Activated CD8-positive, alpha-beta memory T cell treated with anti-CD3 and anti-CD28 coated beads for 48 hours (primary cell): ENCODE measurements around the gene CD99L2.

Experiments used
- DNase-seq, 3 experiments: peaks; one replicate each; pipeline ENCODE4 v3.0.0-alpha.2; 2020; ENCODE audit warnings: low read depth in 2 of 3, low spot score in 2 of 3

CD99L2 gene

GRCh38 chrX:150806827-150807226 is 91.6 kb downstream of the CD99L2 start:
- no peak for DNase-seq

DNA sequence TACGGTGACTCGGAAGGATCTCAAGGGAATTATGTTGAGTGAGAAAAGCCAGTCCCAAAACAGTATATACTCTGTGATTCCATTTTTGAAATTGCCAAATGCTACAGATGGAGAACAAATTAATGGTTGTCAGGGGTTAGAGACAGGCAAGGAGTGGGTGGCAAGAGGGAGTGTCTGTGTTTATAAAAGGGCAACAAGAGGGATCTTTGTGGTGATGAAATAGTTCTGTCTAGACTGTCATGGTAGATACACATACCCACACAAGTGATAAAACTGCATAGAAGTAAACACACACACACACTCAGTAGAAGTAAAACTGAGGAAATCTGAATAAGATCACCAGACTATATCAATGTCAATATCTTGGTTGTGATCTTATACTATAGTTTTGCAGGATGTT is 92.7 kb downstream of the CD99L2 start:
- DNase-seq = no peak

DNA sequence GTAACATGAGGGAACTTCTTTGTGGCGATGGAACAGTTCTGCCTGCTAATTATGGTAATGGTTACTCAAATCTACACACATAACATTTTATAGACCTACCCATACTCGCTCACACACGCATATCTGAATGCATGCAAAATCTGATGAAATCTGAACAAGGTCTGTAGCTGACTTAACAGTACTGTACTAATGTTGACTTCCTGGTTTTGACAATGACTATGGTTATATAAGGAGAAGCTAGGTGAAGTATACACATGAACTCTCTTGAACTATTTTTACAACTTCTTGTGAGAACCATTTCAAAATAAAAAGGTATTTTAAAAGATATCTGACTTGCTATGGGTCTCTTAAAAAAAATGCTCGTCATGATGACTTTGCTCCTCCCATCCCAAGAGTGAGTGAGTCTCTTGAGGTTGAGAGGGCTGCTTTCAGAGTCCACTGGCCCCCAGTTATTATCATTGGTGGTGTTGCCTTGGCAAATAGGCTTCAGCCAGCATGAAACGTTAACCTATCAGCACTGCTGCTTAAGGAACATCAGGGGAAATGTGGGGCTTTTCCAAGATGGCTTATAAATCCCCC is 105.4 kb downstream of the CD99L2 start:
- no peak for DNase-seq

- DNase-seq = no peak
Measured at GRCh38 chrX:150790021-150790420, 108.4 kb downstream of the CD99L2 start.

DNA sequence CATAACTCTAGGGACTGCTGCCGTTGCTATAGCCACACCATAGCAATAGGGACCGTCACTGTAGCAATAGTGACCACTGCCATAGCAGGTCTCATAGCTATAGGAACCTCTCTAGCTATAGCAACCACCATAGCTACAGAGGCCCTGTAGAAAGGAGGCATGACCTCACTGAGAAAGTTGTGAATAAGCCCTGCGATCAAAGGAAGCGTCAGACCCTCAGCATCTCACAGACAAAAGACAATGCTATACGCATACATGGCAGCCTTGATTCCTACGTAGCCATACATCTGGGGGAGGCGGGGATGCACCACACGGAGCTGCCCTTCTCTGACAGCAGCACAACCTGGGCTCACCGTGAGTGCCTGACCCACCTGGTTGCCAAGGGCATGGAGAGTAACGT is 116.8 kb downstream of the CD99L2 start:
- no peak for DNase-seq

- no peak for DNase-seq
Measured at GRCh38 chrX:150779385-150779784, 119.1 kb downstream of the CD99L2 start.

GRCh38 chrX:150777328-150777992 is 121.0 kb downstream of the CD99L2 start:
- DNase-seq = no peak

GRCh38 chrX:150775569-150776350 is 122.7 kb downstream of the CD99L2 start:
- DNase-seq = no peak

GRCh38 chrX:150774798-150775568 is 123.5 kb downstream of the CD99L2 start:
- no peak for DNase-seq

GRCh38 chrX:150773634-150774033 is 124.8 kb downstream of the CD99L2 start:
- DNase-seq = no peak

DNA sequence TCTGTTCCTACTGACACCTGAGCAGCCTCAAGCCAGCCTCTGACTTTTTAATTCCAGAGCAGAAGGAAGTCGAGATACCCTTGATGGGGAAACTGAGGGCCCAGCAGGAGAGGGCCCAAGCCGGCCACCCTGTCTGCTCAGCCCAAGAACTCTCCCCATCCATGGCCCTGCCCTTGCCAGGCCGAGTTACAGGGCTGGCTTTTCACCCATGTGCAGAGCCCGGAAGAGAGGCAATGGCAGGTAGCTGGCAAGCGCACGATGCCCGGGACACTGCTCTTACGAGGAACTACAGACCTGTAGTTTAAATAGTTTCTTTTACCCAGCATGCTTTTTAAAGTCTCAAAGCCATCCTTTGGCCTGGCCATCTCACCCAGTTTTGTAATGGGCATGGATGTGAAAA is 125.4 kb downstream of the CD99L2 start:
- DNase-seq = no peak

DNA sequence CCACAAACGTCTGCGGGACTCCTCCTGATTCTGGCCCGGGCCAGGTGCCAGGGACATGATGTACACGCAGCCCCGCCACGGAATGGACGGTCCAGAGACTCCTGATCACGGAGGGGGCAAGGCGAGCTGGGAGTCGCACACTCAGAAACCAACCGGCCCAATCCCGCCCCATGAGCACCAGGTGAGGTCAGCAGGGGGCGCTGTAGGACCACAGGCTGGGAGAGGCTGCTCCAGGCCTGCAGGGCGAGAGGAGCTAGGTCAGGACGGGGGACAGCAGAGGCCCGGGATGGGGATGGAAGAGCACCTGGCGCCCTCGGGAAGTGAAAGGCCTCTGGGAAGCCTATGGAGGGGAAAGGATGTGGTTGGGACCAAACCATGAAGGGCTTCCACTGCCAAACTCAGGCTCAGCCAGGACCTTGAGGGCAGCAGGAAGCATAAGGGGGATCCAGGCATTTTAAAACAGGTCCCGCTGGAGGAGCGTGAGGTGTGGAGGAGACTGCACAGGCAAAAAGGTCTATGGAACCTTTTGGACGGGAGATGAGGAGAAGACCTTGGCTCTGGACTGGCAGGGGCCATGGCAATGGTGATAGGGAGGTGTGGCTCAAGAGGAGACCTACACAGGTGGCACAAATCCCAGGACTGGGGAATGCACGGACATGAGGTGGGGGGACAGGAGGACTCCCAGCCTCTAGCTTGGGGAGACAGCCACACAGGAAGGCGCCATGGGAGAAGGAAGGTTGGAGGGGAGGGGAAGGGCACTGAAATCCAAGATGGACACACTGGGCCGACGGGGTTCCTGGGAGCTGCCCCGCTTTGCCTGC is 126.1 kb downstream of the CD99L2 start:
- peak; percentile 48 to 83 (median 74) for DNase-seq

DNA sequence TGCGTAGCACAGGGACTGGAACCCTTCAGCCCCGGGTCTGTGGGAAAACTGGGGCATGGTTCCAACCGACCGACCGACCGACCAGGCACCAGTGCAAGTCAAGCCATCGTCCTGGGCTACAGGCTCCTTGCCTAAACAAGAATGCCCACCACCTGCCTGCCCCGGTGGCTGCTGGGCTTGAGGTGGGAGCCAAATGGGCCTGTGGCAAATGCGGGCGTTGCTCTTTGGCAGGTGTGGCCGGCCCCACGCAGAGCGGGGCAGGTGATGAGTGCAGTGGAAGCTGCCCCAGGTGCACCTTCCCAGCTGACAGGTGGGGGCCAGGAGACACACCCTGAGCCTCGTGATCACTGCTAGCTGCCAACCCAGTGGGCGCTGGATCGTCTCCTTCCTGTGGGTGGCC is 127.4 kb downstream of the CD99L2 start:
- no peak for DNase-seq

DNA sequence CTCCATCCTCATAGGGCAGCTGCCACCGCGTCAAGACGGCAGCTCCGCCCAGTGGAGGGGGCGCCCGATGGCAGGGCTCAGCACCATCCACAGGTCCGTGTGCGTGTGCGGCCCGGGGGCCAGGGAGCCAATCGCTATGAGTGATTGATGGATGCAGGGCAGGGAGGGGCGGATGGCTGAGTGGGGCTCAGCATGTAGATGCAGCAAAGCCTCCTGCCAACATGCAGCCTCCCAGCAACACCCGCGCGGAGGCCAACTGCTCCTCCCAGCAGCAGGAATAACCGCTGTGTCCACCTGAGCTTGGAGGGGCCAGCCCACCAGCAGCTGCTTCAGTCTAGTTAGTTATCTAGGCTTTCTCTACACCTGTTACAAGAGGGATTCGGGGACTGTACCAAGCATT is 127.8 kb downstream of the CD99L2 start:
- no peak for DNase-seq

DNA sequence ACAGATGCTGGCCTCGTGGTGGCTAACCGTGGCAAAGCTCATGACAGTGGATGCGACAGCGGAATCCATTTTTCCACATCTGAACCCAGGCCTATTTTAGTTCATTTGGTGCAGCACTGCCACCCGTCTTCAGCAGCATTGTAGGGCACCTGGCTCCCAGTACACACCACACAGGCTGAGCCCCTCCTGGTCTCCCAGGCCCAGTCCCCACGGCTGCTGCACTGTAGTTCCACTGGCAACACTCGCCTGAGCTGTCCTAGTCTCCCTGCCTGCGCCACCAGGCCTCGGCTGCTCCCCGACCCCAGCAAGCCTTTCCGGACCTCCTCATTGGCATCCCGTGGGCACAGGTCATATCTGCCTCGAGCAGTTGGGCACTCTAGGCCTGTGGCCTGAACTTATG is 129.1 kb downstream of the CD99L2 start:
- DNase-seq = no peak

GRCh38 chrX:150768580-150769190 is 129.8 kb downstream of the CD99L2 start:
- no peak for DNase-seq

DNA sequence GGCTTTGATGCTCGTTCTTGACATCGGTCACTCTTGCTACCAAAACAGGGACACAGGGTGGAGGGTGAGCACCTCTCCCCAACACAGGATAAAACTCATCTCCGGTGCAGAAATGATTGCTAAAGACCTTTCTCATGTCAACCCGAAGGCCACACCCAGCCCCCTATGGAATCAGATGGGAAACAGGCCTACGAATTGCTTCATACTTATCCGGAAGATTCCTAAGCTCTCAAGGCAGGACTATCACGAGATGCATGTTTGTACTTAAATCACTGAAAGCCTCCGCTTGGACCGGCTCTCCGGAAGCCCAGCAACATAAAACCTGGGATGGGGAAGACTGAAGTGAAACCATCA is 130.4 kb downstream of the CD99L2 start:
- DNase-seq = no peak

DNA sequence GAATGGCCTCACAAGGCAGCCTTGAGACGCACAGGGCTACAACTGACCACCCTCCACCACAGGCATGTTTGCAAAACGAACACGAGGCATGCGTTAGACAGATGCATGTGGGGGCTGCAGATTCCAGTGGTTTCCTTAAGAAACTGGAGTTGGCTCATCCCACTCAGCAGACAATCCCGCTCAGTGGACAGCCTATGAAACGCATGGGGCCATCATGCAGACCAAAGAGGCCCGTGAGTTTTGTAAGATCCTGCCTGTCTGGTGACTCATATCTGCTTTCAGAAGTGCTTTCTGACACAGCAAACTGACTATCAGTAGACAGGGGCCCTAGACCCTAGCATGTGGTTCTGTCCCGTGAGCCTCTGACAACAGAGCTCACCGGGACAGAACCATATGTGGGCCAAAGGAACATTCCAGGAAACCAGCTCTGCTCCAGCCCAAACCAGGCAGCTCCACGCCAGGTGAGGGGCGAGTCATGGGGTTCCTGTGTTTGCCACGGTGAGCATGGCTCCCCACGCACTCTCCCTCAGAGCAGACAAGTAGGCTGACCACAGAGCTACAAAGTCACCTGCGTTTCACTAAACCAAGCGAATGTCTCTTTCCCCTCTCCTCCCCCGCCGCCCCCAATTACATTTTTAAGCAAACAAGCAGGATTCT is 130.9 kb downstream of the CD99L2 start:
- no peak for DNase-seq

- DNase-seq = no peak
Measured at GRCh38 chrX:150767045-150767395, 131.4 kb downstream of the CD99L2 start.
